Activated CD4-positive, alpha-beta memory T cell treated with anti-CD3 and anti-CD28 coated beads, Interleukin-2, amount 10 ng/mL, durations not matched to agents 7 days and 5 days (primary cell): ENCODE results near the gene STK32B. TPM values are rescaled to one million over a fixed set of nuclear protein-coding genes. Genes with fewer than 3 reads are reported as not detected.
"Not testable (repeated sequence)": the region's sequence is repeated elsewhere in the genome, so short reads cannot be mapped to it uniquely, and the experiment has no call there.

ENCODE experiments used
- CTCF ChIA-PET: fragments of 350-600 bp; sonication (Branson Sonifier 250); formaldehyde crosslinking; loops from one replicate; lab custom pipeline; 2021; ENCODE audit warnings: antibody characterized with exemption, inconsistent platforms; lab: Charles Lee
- POLR2A ChIA-PET: fragments of 350-600 bp; sonication (Branson Sonifier 250); formaldehyde crosslinking; loops from one replicate; lab custom pipeline; 2021; ENCODE audit warnings: antibody characterized with exemption; lab: Charles Lee
- DNase-seq: peaks from one replicate; pipeline ENCODE4 v3.0.0-alpha.2; 2020
- H3K27ac Mint-ChIP-seq: one replicate; pipeline ENCODE4 v1.8.0; 2021; ENCODE audit warnings: mild to moderate bottlenecking, mixed read lengths
- H3K27me3 Mint-ChIP-seq: one replicate; pipeline ENCODE4 v1.8.0; 2021; ENCODE audit warnings: mixed read lengths
- H3K36me3 Mint-ChIP-seq: one replicate; pipeline ENCODE4 v1.8.0; 2021; ENCODE audit warnings: low read depth, mixed read lengths
- H3K4me1 Mint-ChIP-seq: one replicate; pipeline ENCODE4 v1.8.0; 2021; ENCODE audit warnings: mixed read lengths
- H3K4me3 Mint-ChIP-seq: one replicate; pipeline ENCODE4 v1.8.0; 2021; ENCODE audit warnings: mild to moderate bottlenecking, mixed read lengths
- H3K9me3 Mint-ChIP-seq: one replicate; pipeline ENCODE4 v1.8.0; 2021; ENCODE audit warnings: mixed read lengths
- total RNA-seq, 2 experiments: library from RNA; stranded (reverse); gene quantifications; one replicate each; pipeline ENCODE4 v1.2.3, GENCODE V29; 2021

The STK32B gene
- total RNA-seq, 2 experiments from 2014 or later: not detected

GRCh38 chr4:5054532-5054931 is 3.3 kb downstream of the STK32B start:
- no peaks in the 10 kb centered on the region for H3K9me3 Mint-ChIP-seq
- peaks cover 10% of the 10 kb centered on the region for H3K4me1 Mint-ChIP-seq
- ChIA-PET CTCF (no interaction called here), POLR2A (no interaction called here)
- no peak overlapping the region for H3K27ac Mint-ChIP-seq
- H3K27me3 Mint-ChIP-seq: peaks cover 29% of the 10 kb centered on the region
- no peak for DNase-seq
- H3K4me3 Mint-ChIP-seq: no peak overlapping the region
- no peaks in the 10 kb centered on the region for H3K36me3 Mint-ChIP-seq

DNA sequence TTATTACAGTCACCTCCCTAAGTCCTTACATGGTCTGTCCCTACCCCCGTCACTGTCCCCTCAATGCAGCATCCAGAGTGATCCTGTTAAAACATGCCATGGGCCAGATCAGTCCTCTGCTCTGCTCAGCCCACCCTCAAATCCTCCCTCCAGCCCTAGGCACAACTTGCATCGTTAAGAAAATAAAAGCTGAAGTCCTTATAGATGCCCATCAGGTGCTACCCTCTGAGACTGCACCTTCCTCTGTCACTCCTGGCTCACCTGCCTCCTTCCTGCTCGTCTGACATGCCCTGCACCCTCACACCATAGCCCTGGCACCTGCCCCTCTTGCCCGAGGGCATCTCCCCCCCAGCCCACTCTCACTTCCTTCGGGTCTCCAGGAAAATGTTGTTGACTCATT is 4.1 kb downstream of the STK32B start:
- Mint-ChIP-seq H3K36me3 (no peaks in the 10 kb centered on the region), H3K27ac (no peak overlapping the region), H3K27me3 (peaks cover 25% of the 10 kb centered on the region), H3K4me3 (no peak overlapping the region), H3K4me1 (peaks cover 10% of the 10 kb centered on the region), H3K9me3 (no peaks in the 10 kb centered on the region)
- ChIA-PET POLR2A (no interaction called here), CTCF (no interaction called here)
- DNase-seq: no peak

DNA sequence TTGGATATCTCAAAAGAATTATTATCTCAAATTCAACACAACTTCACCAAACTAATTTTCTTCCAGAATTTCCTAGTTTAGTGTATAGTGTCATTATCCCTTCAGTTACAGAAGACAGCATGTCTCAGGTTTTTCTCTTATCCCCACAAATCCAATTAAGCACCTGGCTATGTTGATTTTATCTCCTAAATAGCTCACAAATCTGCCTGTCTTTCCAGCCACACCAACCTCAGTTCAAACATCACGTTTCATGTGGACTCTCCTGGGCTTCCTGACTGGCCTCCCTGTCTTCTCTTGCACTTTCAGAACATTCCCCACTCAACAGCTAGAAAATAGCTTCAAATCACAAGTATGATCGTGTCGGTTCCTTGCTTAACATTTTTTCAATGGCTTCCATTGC is 14.8 kb downstream of the STK32B start:
- DNase-seq: no peak
- H3K27ac Mint-ChIP-seq: no peak overlapping the region
- POLR2A ChIA-PET: no interaction called here
- CTCF ChIA-PET: no interaction called here
- no peaks in the 10 kb centered on the region for H3K4me1 Mint-ChIP-seq
- H3K36me3 Mint-ChIP-seq: no peaks in the 10 kb centered on the region
- H3K9me3 Mint-ChIP-seq: peaks cover 17% of the 10 kb centered on the region
- no peak overlapping the region for H3K4me3 Mint-ChIP-seq
- H3K27me3 Mint-ChIP-seq: no peaks in the 10 kb centered on the region

GRCh38 chr4:5066968-5067367 is 15.7 kb downstream of the STK32B start:
- H3K4me3 Mint-ChIP-seq, POLR2A ChIA-PET, H3K4me1 Mint-ChIP-seq, DNase-seq, CTCF ChIA-PET, H3K36me3 Mint-ChIP-seq, H3K27me3 Mint-ChIP-seq, H3K27ac Mint-ChIP-seq: not testable (repeated sequence)
- H3K9me3 Mint-ChIP-seq: peaks cover 17% of the 10 kb centered on the region

- POLR2A ChIA-PET: no interaction called here
These were observed 16.6 kb downstream of the STK32B start for GRCh38 chr4:5067908-5068307.

DNA sequence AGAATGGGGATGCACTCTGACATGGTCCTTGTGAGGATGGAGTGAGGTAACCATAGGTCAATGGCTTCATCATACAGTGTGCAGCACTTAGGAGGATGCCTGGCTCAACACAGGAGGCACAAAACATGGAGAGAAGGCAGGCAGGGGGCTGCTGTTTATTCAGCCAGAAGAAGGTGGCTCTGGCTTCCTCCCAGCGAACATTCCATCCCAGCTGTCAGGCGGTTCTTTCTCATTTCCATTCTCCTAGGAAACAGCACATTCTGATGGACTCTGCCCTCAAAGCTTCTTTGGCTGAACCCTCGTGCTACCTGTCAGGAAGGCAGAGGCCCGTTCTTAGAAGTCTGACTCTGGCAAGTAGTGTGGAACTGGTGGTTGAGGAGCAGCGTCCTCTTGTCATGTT is 18.6 kb downstream of the STK32B start:
- H3K9me3 Mint-ChIP-seq: peaks cover 17% of the 10 kb centered on the region
- no peak for DNase-seq
- H3K36me3 Mint-ChIP-seq: no peaks in the 10 kb centered on the region
- peaks cover 2% of the 10 kb centered on the region for H3K27me3 Mint-ChIP-seq
- no peak overlapping the region for H3K27ac Mint-ChIP-seq
- ChIA-PET POLR2A (no interaction called here), CTCF (no interaction called here)
- no peak overlapping the region for H3K4me3 Mint-ChIP-seq
- H3K4me1 Mint-ChIP-seq: no peaks in the 10 kb centered on the region

More at GRCh38 chr4:5067908-5068307, 16.6 kb downstream of the STK32B start:
- no peak for DNase-seq
- no peak overlapping the region for H3K4me3 Mint-ChIP-seq
- H3K27ac Mint-ChIP-seq: no peak overlapping the region
- CTCF ChIA-PET: no interaction called here
- H3K4me1 Mint-ChIP-seq: no peaks in the 10 kb centered on the region
- H3K9me3 Mint-ChIP-seq: peaks cover 17% of the 10 kb centered on the region
- H3K36me3 Mint-ChIP-seq: no peaks in the 10 kb centered on the region
- H3K27me3 Mint-ChIP-seq: no peaks in the 10 kb centered on the region

DNA sequence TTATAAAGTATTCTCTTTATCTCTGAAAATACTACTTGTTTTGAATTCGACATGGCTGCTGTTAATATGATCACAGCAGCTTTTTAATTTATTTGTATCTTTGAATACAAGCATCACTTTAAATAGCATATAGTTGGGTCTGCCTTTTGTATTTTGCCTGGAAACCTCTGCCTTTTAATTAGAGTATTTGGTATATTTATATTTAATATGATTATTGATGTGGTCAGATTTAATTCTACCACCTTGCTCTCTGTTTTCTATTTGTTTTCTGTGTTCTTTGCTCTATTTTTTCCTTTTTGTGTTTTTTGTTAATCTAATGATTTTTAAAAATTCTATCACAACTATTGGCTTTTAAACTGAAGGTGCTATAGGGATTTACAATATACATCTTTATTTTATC is 21.7 kb downstream of the STK32B start:
- POLR2A ChIA-PET: no interaction called here
- Mint-ChIP-seq H3K4me1 (no peaks in the 10 kb centered on the region), H3K27me3 (peaks cover 2% of the 10 kb centered on the region), H3K36me3 (no peaks in the 10 kb centered on the region), H3K4me3 (no peak overlapping the region), H3K27ac (no peak overlapping the region), H3K9me3 (peaks cover 10% of the 10 kb centered on the region)
- no peak for DNase-seq
- CTCF ChIA-PET: no interaction called here

DNA sequence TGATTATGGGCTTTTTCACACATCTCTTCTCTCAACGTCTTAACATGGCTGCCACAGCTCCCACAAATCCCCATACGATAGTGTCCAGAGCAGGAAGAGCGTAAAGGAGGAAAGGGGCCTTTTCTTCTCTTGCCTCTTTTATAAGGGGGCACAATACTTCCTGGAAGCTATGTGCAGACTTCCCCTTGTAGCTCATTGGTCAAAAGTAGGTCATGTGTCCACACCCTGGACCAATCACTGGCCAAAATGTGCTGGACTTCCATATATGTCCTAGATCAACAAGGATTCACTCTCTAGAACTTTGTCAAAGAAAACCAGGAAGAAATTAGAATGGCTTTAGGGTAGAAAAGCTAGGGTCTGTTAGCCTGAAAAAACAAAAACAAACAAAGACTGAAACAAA is 26.7 kb downstream of the STK32B start:
- DNase-seq: no peak
- H3K27me3 Mint-ChIP-seq: peaks cover 2% of the 10 kb centered on the region
- CTCF ChIA-PET: no interaction called here
- H3K27ac Mint-ChIP-seq: no peak overlapping the region
- H3K36me3 Mint-ChIP-seq: no peaks in the 10 kb centered on the region
- no peak overlapping the region for H3K4me3 Mint-ChIP-seq
- peaks cover 8% of the 10 kb centered on the region for H3K9me3 Mint-ChIP-seq
- H3K4me1 Mint-ChIP-seq: no peaks in the 10 kb centered on the region
- POLR2A ChIA-PET: no interaction called here

DNA sequence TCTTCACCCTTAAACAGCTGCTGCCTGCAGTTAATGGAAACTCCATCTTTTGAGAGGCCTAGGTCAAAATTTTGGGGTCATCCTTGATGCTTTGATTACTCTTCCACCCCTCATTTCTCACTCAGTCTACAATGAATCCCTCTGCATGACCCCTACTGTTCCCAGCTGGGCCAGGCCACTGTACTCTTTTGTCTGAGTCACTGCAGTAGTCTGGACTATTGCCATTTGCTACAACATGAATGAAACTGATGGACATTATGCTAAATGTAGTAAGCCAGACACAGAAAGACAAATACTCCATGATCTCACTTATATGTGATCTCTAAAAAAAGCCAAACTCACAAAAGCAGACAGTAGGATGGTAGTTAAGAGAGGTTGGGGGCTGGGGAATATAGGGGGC is 28.3 kb downstream of the STK32B start:
- no peak for DNase-seq
- Mint-ChIP-seq H3K4me3 (no peak overlapping the region), H3K27me3 (no peaks in the 10 kb centered on the region), H3K4me1 (no peaks in the 10 kb centered on the region), H3K36me3 (no peaks in the 10 kb centered on the region), H3K27ac (no peak overlapping the region), H3K9me3 (peaks cover 8% of the 10 kb centered on the region)
- CTCF ChIA-PET: no interaction called here
- POLR2A ChIA-PET: no interaction called here

- Mint-ChIP-seq H3K27me3 (no peaks in the 10 kb centered on the region), H3K4me3 (no peak overlapping the region), H3K36me3 (no peaks in the 10 kb centered on the region), H3K27ac (no peak overlapping the region), H3K4me1 (no peaks in the 10 kb centered on the region), H3K9me3 (peaks cover 11% of the 10 kb centered on the region)
- CTCF ChIA-PET: no interaction called here
- POLR2A ChIA-PET: no interaction called here
- no peak for DNase-seq
These were observed 30.2 kb downstream of the STK32B start for GRCh38 chr4:5081441-5081999.

DNA sequence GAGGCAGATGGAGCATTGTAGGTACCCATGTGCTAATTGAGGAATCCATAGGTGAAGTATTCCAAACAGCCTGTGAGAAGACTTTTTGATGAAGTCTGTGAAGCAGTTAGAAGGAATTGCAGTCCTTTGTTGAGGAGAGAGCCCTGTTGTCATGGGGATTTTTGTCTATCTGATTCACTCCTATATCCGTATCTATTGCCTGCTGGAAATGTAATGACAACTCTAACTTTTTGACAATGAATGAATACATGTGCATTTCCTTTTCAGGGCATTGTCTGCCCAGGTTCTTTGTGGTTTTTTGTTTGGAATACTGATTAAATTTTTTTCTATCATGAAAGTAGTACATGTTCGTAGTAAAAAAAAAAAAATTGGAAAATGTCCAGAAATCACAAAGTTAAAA is 31.1 kb downstream of the STK32B start:
- CTCF ChIA-PET: no interaction called here
- no peaks in the 10 kb centered on the region for H3K4me1 Mint-ChIP-seq
- no peak for DNase-seq
- no peaks in the 10 kb centered on the region for H3K27me3 Mint-ChIP-seq
- H3K4me3 Mint-ChIP-seq: no peak overlapping the region
- no peaks in the 10 kb centered on the region for H3K36me3 Mint-ChIP-seq
- POLR2A ChIA-PET: no interaction called here
- peaks cover 11% of the 10 kb centered on the region for H3K9me3 Mint-ChIP-seq
- no peak overlapping the region for H3K27ac Mint-ChIP-seq

- H3K27me3 Mint-ChIP-seq: no peaks in the 10 kb centered on the region
- no peak overlapping the region for H3K27ac Mint-ChIP-seq
- CTCF ChIA-PET: no interaction called here
- DNase-seq: no peak
- H3K4me3 Mint-ChIP-seq: no peak overlapping the region
- no peaks in the 10 kb centered on the region for H3K4me1 Mint-ChIP-seq
- POLR2A ChIA-PET: no interaction called here
- peaks cover 11% of the 10 kb centered on the region for H3K9me3 Mint-ChIP-seq
- no peaks in the 10 kb centered on the region for H3K36me3 Mint-ChIP-seq
These were observed 33.7 kb downstream of the STK32B start for GRCh38 chr4:5084911-5085475.

DNA sequence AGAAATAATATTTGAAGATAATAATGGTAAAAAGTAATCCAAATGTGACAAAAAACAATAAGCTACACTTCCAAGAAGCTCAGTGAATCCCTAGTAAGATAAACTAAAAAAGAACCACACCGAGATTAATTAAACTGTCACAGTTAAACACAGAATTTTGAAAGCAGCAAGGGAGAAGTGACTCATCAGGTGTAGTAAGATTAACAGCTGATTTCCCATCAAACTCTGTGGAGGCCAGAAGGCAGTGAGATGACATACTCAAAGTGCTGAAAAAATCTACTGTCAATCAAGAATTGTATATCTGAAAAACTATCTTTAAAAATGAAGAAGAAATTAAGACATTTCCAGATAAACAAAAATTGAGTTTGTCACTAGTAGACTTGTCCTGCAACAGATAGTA is 35.3 kb downstream of the STK32B start:
- Mint-ChIP-seq H3K27me3 (no peaks in the 10 kb centered on the region), H3K9me3 (peaks cover 5% of the 10 kb centered on the region), H3K4me3 (no peak overlapping the region), H3K27ac (no peak overlapping the region), H3K4me1 (no peaks in the 10 kb centered on the region), H3K36me3 (no peaks in the 10 kb centered on the region)
- ChIA-PET CTCF (no interaction called here), POLR2A (interaction anchor here (1.0 kb wide), 1 partner anchor 11 kb away, joined by 4 read pairs; no protein-coding TSS in a partner anchor)
- DNase-seq: no peak

DNA sequence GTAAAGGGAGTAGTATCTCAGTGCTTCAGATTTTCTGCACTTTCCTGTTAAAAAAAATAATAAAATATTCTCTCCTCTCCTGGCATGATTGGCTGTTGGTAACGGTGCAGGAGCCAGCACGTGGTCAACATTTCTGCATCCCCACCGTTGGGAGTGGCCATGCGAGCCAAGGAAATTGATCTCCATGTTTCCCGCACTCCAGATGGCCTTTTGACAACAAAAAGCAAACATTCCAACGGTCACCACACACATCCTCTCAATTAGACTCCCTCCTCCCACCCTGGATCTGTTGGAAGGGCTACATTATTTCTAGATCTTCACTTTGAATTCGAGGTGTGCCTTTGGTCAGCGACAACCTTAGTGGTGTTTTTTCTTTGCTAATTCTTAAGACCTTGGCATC is 45.0 kb downstream of the STK32B start:
- H3K4me1 Mint-ChIP-seq: no peaks in the 10 kb centered on the region
- H3K9me3 Mint-ChIP-seq: peaks cover 7% of the 10 kb centered on the region
- ChIA-PET CTCF (no interaction called here), POLR2A (no interaction called here)
- H3K4me3 Mint-ChIP-seq: no peak overlapping the region
- no peaks in the 10 kb centered on the region for H3K27me3 Mint-ChIP-seq
- H3K27ac Mint-ChIP-seq: no peak overlapping the region
- no peaks in the 10 kb centered on the region for H3K36me3 Mint-ChIP-seq
- DNase-seq: no peak
